Mesodermal cell (in vitro differentiated cells): Measurements from ENCODE around the gene VWA8.
"Not testable (repeated sequence)": the region's sequence is repeated elsewhere in the genome, so short reads cannot be mapped to it uniquely, and the experiment has no call there.

ENCODE experiments used
- H3K27ac ChIP-seq: 2 replicates; pipeline ENCODE4 v1.7.0; 2013; ENCODE audit warnings: mild to moderate bottlenecking, low read depth, low read length, moderate library complexity; ENCODE audit not compliant: severe bottlenecking
- H3K36me3 ChIP-seq: 2 replicates; pipeline ENCODE4 v1.7.1; 2013; ENCODE audit warnings: mild to moderate bottlenecking, low read length, moderate library complexity; ENCODE audit not compliant: control insufficient read depth, insufficient read depth
- H3K4me1 ChIP-seq: one replicate; pipeline ENCODE4 v1.7.1; 2013; ENCODE audit warnings: mild to moderate bottlenecking, low read length; ENCODE audit not compliant: insufficient read depth, control insufficient read depth, poor library complexity, severe bottlenecking
- H3K4me3 ChIP-seq: 2 replicates; pipeline ENCODE4 v1.7.0; 2013; ENCODE audit warnings: low read length, control low read depth, mild to moderate bottlenecking; ENCODE audit not compliant: insufficient read depth, poor library complexity, severe bottlenecking; ENCODE audit errors: extremely low read depth
- H3K9me3 ChIP-seq: 2 replicates; pipeline ENCODE4 v1.7.1; 2013; ENCODE audit warnings: mild to moderate bottlenecking, low read length, moderate library complexity; ENCODE audit not compliant: control insufficient read depth
- WGBS, 2 experiments: methylation state at CpG; one replicate each; pipeline ENCODE4 v1.1.5; 2013; ENCODE audit warnings: missing lambda C conversion rate in 2 of 2; ENCODE audit not compliant: insufficient coverage in 2 of 2; 5-methylcytosine and 5-hydroxymethylcytosine counted together

The VWA8 gene

GRCh38 chr13:41573640-41574039 lies 387.3 kb downstream of the VWA8 start:
- not testable (repeated sequence) for H3K36me3 ChIP-seq, H3K4me3 ChIP-seq, H3K4me1 ChIP-seq, H3K9me3 ChIP-seq, H3K27ac ChIP-seq
- 96 to 100% methylated on average over 1 to 9 of the region's 19 CpGs for WGBS, 2 experiments

GRCh38 chr13:41571817-41572340 lies 389.0 kb downstream of the VWA8 start:
- H3K9me3 ChIP-seq, H3K4me3 ChIP-seq, H3K4me1 ChIP-seq, H3K36me3 ChIP-seq, H3K27ac ChIP-seq: not testable (repeated sequence)
- 95 to 97% methylated on average over 11 to 14 of the region's 33 CpGs for WGBS, 2 experiments

GRCh38 chr13:41568972-41569351 lies 391.9 kb downstream of the VWA8 start:
- Histone ChIP-seq H3K4me1 (peaks cover 15% of the 10 kb centered on the region), H3K36me3 (peaks cover 5% of the 10 kb centered on the region), H3K27ac (no peak overlapping the region), H3K9me3 (no peaks in the 10 kb centered on the region), H3K4me3 (no peak overlapping the region)
- WGBS, 2 experiments = 93% methylated on average over 2 of the region's 3 CpGs; no CpG with 5 or more reads in 1 of the 2 experiments

DNA sequence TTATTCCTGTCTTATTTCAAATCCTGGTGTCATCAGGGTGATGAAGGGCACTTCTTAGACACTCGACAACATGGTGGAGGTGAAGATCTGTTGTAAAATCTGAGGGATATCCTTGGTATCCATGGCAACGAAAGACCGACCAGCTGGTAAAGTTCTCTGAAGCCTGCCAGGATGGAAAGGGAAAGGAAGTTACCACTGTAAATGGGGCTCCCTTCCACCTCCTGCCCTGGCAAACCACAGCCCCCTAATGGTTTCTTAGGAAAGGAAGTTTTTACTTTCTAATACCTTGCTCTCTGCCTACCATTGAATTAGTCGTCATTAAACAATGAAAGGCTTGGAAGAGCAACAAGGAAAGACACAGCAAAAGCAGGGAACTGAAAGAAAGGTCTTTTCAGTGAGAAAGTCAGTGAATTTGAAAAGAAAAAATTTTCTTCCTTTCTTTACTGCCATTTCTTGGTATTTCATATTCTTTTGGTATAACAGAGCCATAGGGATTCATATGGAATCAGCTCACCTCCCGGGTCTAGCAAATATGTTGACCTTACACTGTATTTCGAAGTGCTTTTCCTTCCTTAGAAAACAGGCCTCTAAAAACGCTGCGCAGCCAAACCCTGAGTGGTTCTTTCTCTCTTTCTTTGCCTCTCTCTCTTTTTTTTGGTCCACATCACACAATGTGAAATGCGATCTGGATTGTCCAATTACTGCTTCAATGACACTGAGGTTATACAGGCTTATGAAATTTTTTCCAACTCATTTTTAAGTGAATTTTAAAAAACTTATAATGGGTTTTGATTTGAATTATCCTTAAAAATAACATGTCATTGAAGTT lies 392.6 kb downstream of the VWA8 start:
- peaks cover 21% of the 10 kb centered on the region for H3K4me1 ChIP-seq
- no peak overlapping the region for H3K4me3 ChIP-seq
- H3K9me3 ChIP-seq = no peaks in the 10 kb centered on the region
- no peak overlapping the region for H3K27ac ChIP-seq
- no peaks in the 10 kb centered on the region for H3K36me3 ChIP-seq
- 92 to 97% methylated on average over 5 to 7 of the region's 9 CpGs for WGBS, 2 experiments

DNA sequence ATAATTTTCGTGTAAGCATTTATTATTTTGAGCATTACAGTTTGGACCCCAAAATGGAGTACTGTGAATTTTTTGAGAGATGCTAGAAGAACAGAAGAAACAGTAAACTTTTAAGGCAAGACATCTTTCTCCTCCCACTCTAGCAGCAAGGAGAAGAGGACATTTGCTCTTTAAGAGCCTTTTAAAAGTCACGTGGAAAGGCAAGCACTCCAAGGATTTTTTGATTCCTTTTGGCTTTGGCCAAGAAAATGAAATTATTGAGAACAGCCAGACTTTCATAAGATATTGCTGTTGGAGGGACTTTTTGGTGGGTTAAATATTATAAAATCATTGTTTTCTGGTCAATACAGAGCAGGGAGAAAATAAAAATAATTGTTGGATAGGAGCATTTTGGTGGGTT lies 393.5 kb downstream of the VWA8 start:
- Histone ChIP-seq H3K9me3 (no peaks in the 10 kb centered on the region), H3K27ac (no peak overlapping the region), H3K36me3 (no peaks in the 10 kb centered on the region), H3K4me1 (peaks cover 30% of the 10 kb centered on the region), H3K4me3 (no peak overlapping the region)
- WGBS, 2 experiments = 90% methylated on average over 1 of the region's 2 CpGs; no CpG with 5 or more reads in 1 of the 2 experiments

- 92 to 98% methylated on average over 3 to 5 of the region's 6 CpGs for WGBS, 2 experiments
- Histone ChIP-seq H3K9me3 (no peaks in the 10 kb centered on the region), H3K36me3 (no peaks in the 10 kb centered on the region), H3K27ac (peak overlapping the region; percentile 62), H3K4me3 (no peak overlapping the region), H3K4me1 (peaks cover 38% of the 10 kb centered on the region)
Measured at GRCh38 chr13:41565846-41566245, 395.1 kb downstream of the VWA8 start.

- Histone ChIP-seq H3K27ac (peak overlapping the region; percentile 62), H3K4me1 (peaks cover 38% of the 10 kb centered on the region), H3K9me3 (no peaks in the 10 kb centered on the region), H3K4me3 (no peak overlapping the region), H3K36me3 (no peaks in the 10 kb centered on the region)
- 63 to 88% methylated on average over 2 of the region's 3 CpGs for WGBS, 2 experiments
Measured at GRCh38 chr13:41565216-41565615, 395.7 kb downstream of the VWA8 start.

- no peaks in the 10 kb centered on the region for H3K9me3 ChIP-seq
- H3K36me3 ChIP-seq = no peaks in the 10 kb centered on the region
- 80% methylated on average over 1 of the region's 2 CpGs; no CpG with 5 or more reads in 1 of the 2 experiments for WGBS, 2 experiments
- H3K27ac ChIP-seq = no peak overlapping the region
- peaks cover 38% of the 10 kb centered on the region for H3K4me1 ChIP-seq
- H3K4me3 ChIP-seq = no peak overlapping the region
Measured at GRCh38 chr13:41563984-41564365, 396.9 kb downstream of the VWA8 start.

DNA sequence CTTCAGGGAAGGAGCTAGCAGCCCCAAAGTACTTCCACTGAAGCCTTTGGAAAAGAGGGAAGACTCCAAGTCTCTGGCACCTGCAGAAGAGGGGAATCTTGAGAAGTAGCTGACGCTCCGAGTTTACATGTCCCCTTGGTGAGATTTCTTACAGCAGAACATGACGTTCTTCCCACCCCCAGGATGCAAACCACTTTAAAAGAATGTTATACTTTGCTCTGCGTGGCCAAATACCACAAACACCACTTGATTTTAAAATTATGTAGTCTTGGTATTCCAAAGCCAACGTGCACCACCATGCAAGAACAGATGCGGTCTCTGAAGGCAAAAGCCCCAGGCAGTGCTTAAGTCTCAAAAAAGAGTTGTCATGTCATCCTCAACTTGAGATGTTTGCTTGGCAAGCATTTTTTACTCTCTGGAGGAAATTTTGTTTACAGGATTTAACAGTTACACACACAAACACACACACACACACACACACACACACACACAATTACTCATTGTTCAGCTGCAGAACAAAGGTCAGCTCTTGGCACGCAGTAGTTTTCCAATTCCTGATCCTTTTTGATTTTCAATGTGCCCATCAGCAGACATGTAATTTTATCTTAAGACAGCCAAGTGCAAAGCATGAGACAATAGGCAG lies 397.4 kb downstream of the VWA8 start:
- no peak overlapping the region for H3K4me3 ChIP-seq
- H3K27ac ChIP-seq = no peak overlapping the region
- 94 to 95% methylated on average over 3 to 4 of the region's 7 CpGs for WGBS, 2 experiments
- H3K9me3 ChIP-seq = no peaks in the 10 kb centered on the region
- peaks cover 38% of the 10 kb centered on the region for H3K4me1 ChIP-seq
- H3K36me3 ChIP-seq = no peaks in the 10 kb centered on the region

DNA sequence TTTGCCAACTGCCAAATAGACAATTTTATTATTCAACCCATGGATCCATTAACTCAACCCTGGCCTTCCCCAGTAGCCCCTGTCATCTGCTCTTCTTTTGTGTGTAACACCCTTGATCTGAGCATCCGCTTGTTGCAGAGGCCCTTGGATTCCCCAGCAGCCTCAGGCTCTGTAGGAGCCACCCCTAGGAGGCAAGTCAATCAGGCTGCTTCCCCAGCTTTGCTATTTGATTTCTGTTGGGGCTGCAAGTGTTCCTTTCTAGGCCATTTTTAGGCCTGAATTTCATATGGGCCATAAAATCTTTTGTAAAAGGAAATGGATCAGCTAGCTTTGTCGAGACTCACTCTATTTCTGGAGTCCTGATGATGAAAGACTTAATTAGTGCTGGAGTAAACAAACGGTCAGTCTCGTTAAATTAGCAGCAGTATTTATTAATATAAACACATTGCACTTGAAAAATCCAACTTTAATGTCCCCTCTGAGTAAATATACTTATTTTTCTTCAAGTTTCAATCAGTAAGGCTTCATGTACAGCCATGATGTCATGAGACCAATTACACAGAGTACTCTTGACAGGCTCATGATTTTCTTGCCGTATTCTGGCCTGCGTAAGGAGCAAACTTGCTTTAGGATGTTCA lies 398.2 kb downstream of the VWA8 start:
- peaks cover 38% of the 10 kb centered on the region for H3K4me1 ChIP-seq
- H3K4me3 ChIP-seq = no peak overlapping the region
- no peaks in the 10 kb centered on the region for H3K36me3 ChIP-seq
- no peak overlapping the region for H3K27ac ChIP-seq
- 88 to 89% methylated on average over 3 to 4 of the region's 6 CpGs for WGBS, 2 experiments
- H3K9me3 ChIP-seq = no peaks in the 10 kb centered on the region
